Measurements from ENCODE around the gene RHNO1. TPM values are rescaled to one million over a fixed set of nuclear protein-coding genes. Genes with fewer than 3 reads are reported as not detected.

Gene RHNO1
- total RNA-seq, 2 donors from 2014 or later, result 26.5 to 29.1 TPM

GRCh38 chr12:2857021-2857431 is 20.0 kb upstream of the RHNO1 start, which contains the start of gene TEX52:
TEX52 (minus strand) TSS chr12:2857039; CDS start chr12:2857026, 13 bp downstream.
- H3K36me3 ChIP-seq, result no peaks in the 10 kb centered on the region
- H3K4me3 ChIP-seq, result no peak within 1 kb of the TSS
- no peaks in the 10 kb centered on the region for H3K27me3 ChIP-seq (replicated peaks; ENCODE audit: insufficient read depth)
- intact Hi-C loops (cut with DNase I), result loop anchor here (10.0 kb wide), 1 partner anchor 88 kb away; no protein-coding TSS in a partner anchor
- no peak within 1 kb of the TSS for H3K27ac ChIP-seq
- TF ChIP-seq CTCF (IDR thresholded peaks at IDR 0.05) (no peak), POLR2AphosphoS5 (IDR thresholded peaks at IDR 0.05) (no peak), POLR2A (IDR thresholded peaks at IDR 0.05) (no peak)
- no peaks in the 10 kb centered on the region for H3K4me1 ChIP-seq (replicated peaks)
- no peaks in the 10 kb centered on the region for H3K9me3 ChIP-seq
- no peak for DNase-seq (ENCODE audit: low spot score)
- WGBS, result 76% methylated on average over 3 of the region's 3 CpGs

DNA sequence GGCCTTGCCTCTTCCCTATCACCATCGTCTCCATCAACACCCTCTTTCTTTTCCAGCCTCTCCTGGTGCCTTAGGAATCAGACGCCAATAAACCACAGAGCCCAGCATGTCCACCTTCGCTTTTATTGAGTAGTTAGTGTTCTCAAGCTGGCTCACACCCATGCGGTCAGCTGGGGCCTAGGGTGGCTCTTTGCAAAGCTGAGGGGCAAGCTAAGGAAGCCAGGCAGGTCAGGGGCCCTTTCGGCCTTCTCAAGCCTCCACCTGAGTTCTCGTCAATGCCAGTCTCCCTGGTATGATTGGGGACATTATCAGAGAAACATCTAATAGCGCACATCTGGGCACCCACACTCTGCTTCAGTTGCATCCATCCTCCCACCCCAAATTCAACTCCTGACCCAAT is 19.4 kb upstream of the RHNO1 start:
- TF ChIP-seq POLR2A (IDR thresholded peaks at IDR 0.05) (no peak), CTCF (IDR thresholded peaks at IDR 0.05) (no peak), POLR2AphosphoS5 (IDR thresholded peaks at IDR 0.05) (no peak)
- H3K27ac ChIP-seq, result no peak overlapping the region
- no peaks in the 10 kb centered on the region for H3K36me3 ChIP-seq
- H3K27me3 ChIP-seq (replicated peaks; ENCODE audit: insufficient read depth), result no peaks in the 10 kb centered on the region
- H3K4me3 ChIP-seq, result no peak overlapping the region
- H3K4me1 ChIP-seq (replicated peaks), result no peaks in the 10 kb centered on the region
- DNase-seq (ENCODE audit: low spot score), result no peak
- 78% methylated on average over 7 of the region's 7 CpGs for WGBS
- no peaks in the 10 kb centered on the region for H3K9me3 ChIP-seq
- intact Hi-C loops (cut with DNase I), result loop anchor here (10.0 kb wide), 1 partner anchor 87 kb away; no protein-coding TSS in a partner anchor

- H3K9me3 ChIP-seq, result no peaks in the 10 kb centered on the region
- H3K27me3 ChIP-seq (replicated peaks; ENCODE audit: insufficient read depth), result no peaks in the 10 kb centered on the region
- no peak overlapping the region for H3K4me3 ChIP-seq
- intact Hi-C loops (cut with DNase I), result loop anchor here (10.0 kb wide), 1 partner anchor 86 kb away; no protein-coding TSS in a partner anchor
- no peaks in the 10 kb centered on the region for H3K4me1 ChIP-seq (replicated peaks)
- no peak for DNase-seq (ENCODE audit: low spot score)
- no peaks in the 10 kb centered on the region for H3K36me3 ChIP-seq
- WGBS, result 81% methylated on average over 2 of the region's 2 CpGs
- no peak for TF ChIP-seq CTCF (IDR thresholded peaks at IDR 0.05)
- TF ChIP-seq POLR2AphosphoS5 (IDR thresholded peaks at IDR 0.05), result no peak
- TF ChIP-seq POLR2A (IDR thresholded peaks at IDR 0.05), result no peak
- no peak overlapping the region for H3K27ac ChIP-seq
Measured at GRCh38 chr12:2858334-2858733, 18.7 kb upstream of the RHNO1 start.

DNA sequence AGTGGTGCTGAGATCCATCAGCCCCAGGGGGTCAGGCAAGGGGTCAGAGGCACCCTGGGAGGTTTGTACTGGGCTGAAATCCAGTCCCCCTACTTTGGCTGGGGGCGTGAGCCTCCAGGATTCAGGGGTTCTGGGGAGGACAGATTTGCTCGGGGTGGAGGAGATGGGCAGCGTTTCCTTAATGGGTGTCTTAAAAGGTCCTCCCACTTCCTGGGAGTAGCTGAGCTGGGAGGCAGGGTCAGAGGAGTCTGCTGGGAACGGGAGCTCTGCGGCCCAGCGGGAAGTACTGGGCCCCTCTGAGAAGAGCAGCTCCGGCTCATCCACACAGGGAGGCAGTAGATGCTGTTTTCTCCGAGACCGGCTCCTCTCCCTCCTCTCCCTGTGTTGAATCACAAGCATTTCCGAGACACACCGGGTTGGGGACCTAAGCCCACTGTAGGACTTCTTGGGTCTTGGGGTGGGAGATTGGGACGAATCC is 18.0 kb upstream of the RHNO1 start:
- no peaks in the 10 kb centered on the region for H3K9me3 ChIP-seq
- no peaks in the 10 kb centered on the region for H3K4me1 ChIP-seq (replicated peaks)
- no peak overlapping the region for H3K27ac ChIP-seq
- no peak for TF ChIP-seq CTCF (IDR thresholded peaks at IDR 0.05)
- TF ChIP-seq POLR2A (IDR thresholded peaks at IDR 0.05), result no peak
- WGBS, result 80% methylated on average over 12 of the region's 12 CpGs
- intact Hi-C loops (cut with DNase I), result loop anchor here (10.0 kb wide), 1 partner anchor 86 kb away; no protein-coding TSS in a partner anchor
- no peaks in the 10 kb centered on the region for H3K36me3 ChIP-seq
- no peak for DNase-seq (ENCODE audit: low spot score)
- no peak overlapping the region for H3K4me3 ChIP-seq
- H3K27me3 ChIP-seq (replicated peaks; ENCODE audit: insufficient read depth), result no peaks in the 10 kb centered on the region

- intact Hi-C loops (cut with DNase I), result no loop called here
- DNase-seq (ENCODE audit: low spot score), result no peak
- Histone ChIP-seq H3K27me3 (replicated peaks; ENCODE audit: insufficient read depth) (no peaks in the 10 kb centered on the region), H3K9me3 (no peaks in the 10 kb centered on the region), H3K4me1 (replicated peaks) (no peaks in the 10 kb centered on the region), H3K36me3 (no peaks in the 10 kb centered on the region), H3K4me3 (no peak overlapping the region), H3K27ac (no peak overlapping the region)
- TF ChIP-seq CTCF (IDR thresholded peaks at IDR 0.05), result no peak
- TF ChIP-seq POLR2AphosphoS5 (IDR thresholded peaks at IDR 0.05), result no peak
- no peak for TF ChIP-seq POLR2A (IDR thresholded peaks at IDR 0.05)
Measured at GRCh38 chr12:2860170-2860569, 16.9 kb upstream of the RHNO1 start.

Measured in prostate gland (tissue), 2 donors.